GM12878 (cell line): ENCODE data around the gene HLX. TPM values are rescaled to one million over a fixed set of nuclear protein-coding genes. Genes with fewer than 3 reads are reported as not detected.

Source experiments
- ATAC-seq: fragments of 200-7000 bp; cut with Tn5 transposase; 3 replicates; pipeline ENCODE4 v1.9.1; 2020; ENCODE audit warnings: mild to moderate bottlenecking, moderate library complexity
- BruUV-seq: library from RNA; stranded (reverse); fragments of 400-500 nt; replicated peaks from 2 replicates; lab custom pipeline; 2021; lab: Mats Ljungman, UMichigan
- CTCF ChIA-PET: fragments of 300-600 bp; sonication (Branson Sonifier 250); formaldehyde crosslinking; extraction: SDS; loops from one replicate; lab custom pipeline; 2021; ENCODE audit warnings: inconsistent platforms; lab: Yijun Ruan, JAX
- POLR2A ChIA-PET: fragments of 350-600 bp; formaldehyde crosslinking; extraction: SDS; loops from one replicate; lab custom pipeline; 2021; ENCODE audit warnings: inconsistent platforms; lab: Charles Lee
- RAD21 ChIA-PET: fragments of 300-600 bp; sonication (Branson Sonifier 250); formaldehyde crosslinking; loops from one replicate; lab custom pipeline; 2023; ENCODE audit warnings: antibody characterized with exemption; ENCODE audit not compliant: unreplicated experiment; lab: Charles Lee
- SMC1A ChIA-PET: fragments of 300-600 bp; sonication (Branson Sonifier 250); formaldehyde crosslinking; loops from one replicate; lab custom pipeline; 2023; ENCODE audit not compliant: unreplicated experiment, uncharacterized antibody; lab: Charles Lee
- DNase-seq: peaks from one replicate; pipeline ENCODE4 v3.0.0-alpha.2; 2011; ENCODE audit warnings: low read depth, low spot score
- FAIRE-seq: peaks from 3 replicates; lab custom pipeline; 2011; peaks lifted over from hg19 to GRCh38; lab: Jason Lieb, UNC
- H2AFZ ChIP-seq: 2 replicates; pipeline ENCODE4 v1.6.0; 2011; ENCODE audit warnings: low read depth, low read length, control low read depth; ENCODE audit not compliant: control insufficient read depth
- H3K27ac ChIP-seq: 2 replicates; pipeline ENCODE4 v1.5.1; 2011; ENCODE audit warnings: control low read depth; ENCODE audit not compliant: control insufficient read depth, insufficient read depth
- H3K27me3 ChIP-seq, 2 experiments: replicated peaks in 1 of 2; 2 replicates each; pipeline versions ENCODE4 v1.6.0 to v1.6.1; 2011; ENCODE audit warnings: low read length in 1 of 2; ENCODE audit not compliant: control insufficient read depth in 2 of 2, insufficient read depth in 2 of 2
- H3K36me3 ChIP-seq, 2 experiments: 2 replicates each; pipeline ENCODE4 v1.5.1; 2011; ENCODE audit warnings: low read length in 1 of 2; ENCODE audit not compliant: control insufficient read depth in 2 of 2, insufficient read depth in 2 of 2
- H3K4me1 ChIP-seq: 2 replicates; pipeline ENCODE4 v1.6.1; 2011; ENCODE audit warnings: mild to moderate bottlenecking, low read length, moderate library complexity, mixed read lengths; ENCODE audit not compliant: control insufficient read depth, insufficient read depth
- H3K4me2 ChIP-seq: 2 replicates; pipeline ENCODE4 v1.6.0; 2011; ENCODE audit warnings: control low read depth; ENCODE audit not compliant: control insufficient read depth, insufficient read depth
- H3K4me3 ChIP-seq: fragments of 200-600 bp; sonication (generic); 2 replicates; pipeline ENCODE4 v1.5.1; 2016
- H3K79me2 ChIP-seq: 2 replicates; pipeline ENCODE4 v1.6.0; 2011; ENCODE audit warnings: low read length; ENCODE audit not compliant: control insufficient read depth, insufficient read depth
- H3K9ac ChIP-seq: 2 replicates; pipeline ENCODE4 v1.8.0; 2011; ENCODE audit warnings: low read length, control low read depth, mixed read lengths; ENCODE audit not compliant: control insufficient read depth, insufficient read depth
- H3K9me3 ChIP-seq: replicated peaks from 3 replicates; pipeline ENCODE4 v1.5.1; 2011; ENCODE audit warnings: mild to moderate bottlenecking, low read length; ENCODE audit not compliant: control insufficient read depth, insufficient read depth
- H4K20me1 ChIP-seq: 2 replicates; pipeline ENCODE4 v1.6.0; 2011; ENCODE audit not compliant: control insufficient read depth, insufficient read depth
- ATF2 ChIP-seq: IDR thresholded peaks from 2 replicates; pipeline ENCODE4 v1.6.1; 2012; ENCODE audit warnings: low read length, inconsistent platforms
- CHD4 ChIP-seq: fragments of 200-600 bp; sonication (generic); IDR thresholded peaks from 2 replicates; pipeline ENCODE4 v1.6.1; 2016; ENCODE audit warnings: mild to moderate bottlenecking
- EZH2 ChIP-seq: IDR thresholded peaks from 2 replicates; pipeline ENCODE4 v1.6.1; 2012; ENCODE audit warnings: low read depth, mild to moderate bottlenecking, control low read depth, inconsistent platforms, low read length, borderline replicate concordance; ENCODE audit not compliant: control insufficient read depth
- FOS ChIP-seq: IDR thresholded peaks from 3 replicates; pipeline ENCODE4 v1.6.1; 2011; ENCODE audit warnings: borderline replicate concordance; ENCODE audit not compliant: insufficient read length; ENCODE audit errors: extremely low read depth
- HDAC6 ChIP-seq: fragments of 200-600 bp; sonication (generic); IDR thresholded peaks from one replicate; pipeline ENCODE4 v1.8.0; 2017; ENCODE audit warnings: antibody characterized with exemption; ENCODE audit not compliant: unreplicated experiment
- HDGF ChIP-seq: fragments of 450-650 bp; IDR thresholded peaks from 2 replicates; pipeline ENCODE4 v1.6.1; 2016; ENCODE audit warnings: antibody characterized with exemption
- IKZF2 ChIP-seq, 2 experiments: fragments of 450-650 bp; IDR thresholded peaks; 2 replicates each; pipeline ENCODE4 v1.6.1; 2017; ENCODE audit warnings: mild to moderate bottlenecking in 2 of 2, moderate library complexity in 2 of 2
- RBBP5 ChIP-seq: fragments of 200-600 bp; sonication (generic); conservative IDR thresholded peaks from 2 replicates; pipeline ENCODE4 v1.6.1; 2016
- SUPT20H ChIP-seq: IDR thresholded peaks from 2 replicates; pipeline ENCODE4 v1.6.1; 2011; ENCODE audit warnings: low read depth, mild to moderate bottlenecking, low read length, moderate library complexity, borderline replicate concordance; ENCODE audit not compliant: control insufficient read depth
- WGBS: methylation state at CpG from one replicate; pipeline ENCODE4 v1.1.6; 2016; ENCODE audit warnings: low lambda C conversion rate; ENCODE audit not compliant: insufficient replicate concordance, insufficient coverage; ENCODE audit errors: missing lambda C conversion rate; 5-methylcytosine and 5-hydroxymethylcytosine counted together
- in situ Hi-C: fragments of 300-500 bp; cut with MboI; formaldehyde crosslinking; loops from 9 replicates; pipeline ENCODE4 v1.14.3; 2018; ENCODE audit warnings: mixed read lengths
- intact Hi-C: fragments of 100-400 bp; cut with micrococcal nuclease; formaldehyde crosslinking; loops from one replicate; pipeline ENCODE4 v1.14.2; 2022; ENCODE audit not compliant: unreplicated experiment
- polyA plus RNA-seq, 11 experiments: library from polyadenylated mRNA; depleted of rRNA in 4 of 11; unstranded in 6 of 11; stranded (reverse) in 5 of 11; fragments of >200 nt; fragmentation: Nextera tagmentation in 4 of 11; fragmentation: Illumina TruSeq in 1 of 11; extraction: Ambion mirVana in 4 of 11; extraction: Trizol in 1 of 11; gene quantifications; 1 replicate in 1 of 11; 2 replicates in 10 of 11; pipeline versions ENCODE4 v1.2.1 to v1.2.3, GENCODE V29; 2011 to 2016; ENCODE audit warnings: inconsistent platforms in 2 of 11, missing spikeins in 2 of 11, low read depth in 1 of 11
- total RNA-seq, 4 experiments: library from RNA; depleted of rRNA in 3 of 4; stranded (reverse); fragments of >200 nt in 3 of 4; fragmentation: Illumina TruSeq in 1 of 4; extraction: Trizol in 1 of 4; gene quantifications; 2 replicates each; pipeline versions ENCODE4 v1.2.1 to v1.2.3, GENCODE V29; 2013 to 2021

HLX gene
- total and polyA plus RNA-seq, 10 of the 15 experiments (the other 5 are each of a cell fraction or from before 2014, with no cell fraction given), result 0.11 to 2.3 (median 1.1) TPM

GRCh38 chr1:220882061-220882891, 3.0 kb downstream of the HLX start:
- CTCF ChIA-PET, result interaction anchor here (1.1 kb wide), 1 partner anchor 321 kb away, joined by 3 read pairs; no protein-coding TSS in a partner anchor
- TF ChIP-seq EZH2 (no peak), IKZF2 (IDR thresholded peaks at IDR 0.05) (no peak), SUPT20H (no peak), FOS (no peak), HDAC6 (no peak), ATF2 (no peak), CHD4 (no peak), RBBP5 (no peak), HDGF (no peak)
- TF ChIP-seq, all 136 proteins: peak for 0
- Histone ChIP-seq H3K36me3 (no peaks in the 10 kb centered on the region), H3K9ac (no peak overlapping the region), H3K79me2 (no peaks in the 10 kb centered on the region), H3K4me3 (no peak overlapping the region), H2AFZ (no peak overlapping the region), H3K4me2 (no peak overlapping the region), H3K4me1 (peaks cover 15% of the 10 kb centered on the region), H3K27me3 (peaks cover 0 to 17% of the 10 kb centered on the region in 2 experiments), H3K27ac (no peak overlapping the region), H4K20me1 (no peaks in the 10 kb centered on the region; the same call in 1 of the 2 replicates), H3K9me3 (no peaks in the 10 kb centered on the region; the same call in 2 of the 3 replicates)
- BruUV-seq, result no TSS peak
- ATAC-seq, result no peak
- intact Hi-C loops (no loop called here), in situ Hi-C loops (no loop called here)
- FAIRE-seq, result no peak
- no peak for DNase-seq
- RAD21 ChIA-PET, result no interaction called here
- WGBS, result 80% methylated on average over 33 of the region's 34 CpGs
- POLR2A ChIA-PET, result no interaction called here
- SMC1A ChIA-PET, result interaction anchor here (0.6 to 0.9 kb wide), 2 partner anchors 308 to 350 kb away, joined by 3 read pairs; no protein-coding TSS in a partner anchor
